Measurements from ENCODE around the gene ACBD5. TPM values are rescaled to one million over a fixed set of nuclear protein-coding genes. Genes with fewer than 3 reads are reported as not detected.
"Not testable (repeated sequence)": the region's sequence is repeated elsewhere in the genome, so short reads cannot be mapped to it uniquely, and the experiment has no call there.

Gene ACBD5
- 10 to 100 TPM; 21.7 to 23.2 TPM for total RNA-seq

GRCh38 chr10:27240212-27241009 lies at the start of gene ACBD5:
Gene ACBD5 (minus strand): TSS chr10:27240797. CDS start chr10:27240688, 109 bp downstream.
- no peaks in the 10 kb centered on the region for H3K27me3 Mint-ChIP-seq (ENCODE audit: low read depth)
- ATAC-seq (replicated peaks in 1 of 2) (peak; percentile 62 to 64), DNase-seq (peak; percentile 79 to 82)
- peaks cover 2 to 7% of the 10 kb centered on the region in 2 donors for H3K36me3 Mint-ChIP-seq (ENCODE audit: insufficient read depth in 2 of 2)
- H3K4me3 Mint-ChIP-seq = peak within 1 kb of the TSS; percentile 92 to 97
- peaks cover 49% of the 10 kb centered on the region for H3K4me1 Mint-ChIP-seq (ENCODE audit: low read depth)
- H3K9me3 Mint-ChIP-seq = no peaks in the 10 kb centered on the region
- peak within 1 kb of the TSS; percentile 97 for H3K27ac Mint-ChIP-seq

GRCh38 chr10:27285093-27285492 lies 44.5 kb upstream of the ACBD5 start:
- peak overlapping the region; percentile 51 for H3K27ac Mint-ChIP-seq
- peaks cover 10% of the 10 kb centered on the region for H3K4me1 Mint-ChIP-seq (ENCODE audit: low read depth)
- DNase-seq (peak; percentile 40 to 55), ATAC-seq (replicated peaks in 1 of 2) (peak; percentile 95 to 98)
- H3K36me3 Mint-ChIP-seq (ENCODE audit: insufficient read depth in 2 of 2) = no peaks in the 10 kb centered on the region
- no peaks in the 10 kb centered on the region for H3K27me3 Mint-ChIP-seq (ENCODE audit: low read depth)
- H3K9me3 Mint-ChIP-seq = no peaks in the 10 kb centered on the region
- H3K4me3 Mint-ChIP-seq = peak overlapping the region in 1 of 2 donors; percentile 64

- peaks cover 0 to 2% of the 10 kb centered on the region in 2 donors for H3K9me3 Mint-ChIP-seq
- peaks cover 3 to 4% of the 10 kb centered on the region in 2 donors for H3K36me3 Mint-ChIP-seq (ENCODE audit: insufficient read depth in 2 of 2)
- peaks cover 49% of the 10 kb centered on the region for H3K27me3 Mint-ChIP-seq (ENCODE audit: low read depth)
- DNase-seq = no peak
- ATAC-seq (replicated peaks in 1 of 2) = no peak
- H3K27ac Mint-ChIP-seq = no peak overlapping the region
- H3K4me1 Mint-ChIP-seq (ENCODE audit: low read depth) = no peaks in the 10 kb centered on the region
- H3K4me3 Mint-ChIP-seq = no peak overlapping the region
These were observed 36.0 kb upstream of the ACBD5 start for GRCh38 chr10:27276581-27276980.

GRCh38 chr10:27266025-27266424 lies 25.4 kb upstream of the ACBD5 start:
- not testable (repeated sequence) for H3K9me3 Mint-ChIP-seq; H3K4me1 Mint-ChIP-seq (ENCODE audit: low read depth); DNase-seq; H3K4me3 Mint-ChIP-seq; H3K27ac Mint-ChIP-seq; H3K36me3 Mint-ChIP-seq (ENCODE audit: insufficient read depth in 2 of 2); ATAC-seq (replicated peaks in 1 of 2)
- H3K27me3 Mint-ChIP-seq (ENCODE audit: low read depth) = peaks cover 24% of the 10 kb centered on the region

GRCh38 chr10:27262788-27263187 lies 22.2 kb upstream of the ACBD5 start:
- H3K27me3 Mint-ChIP-seq (ENCODE audit: low read depth) = peaks cover 34% of the 10 kb centered on the region
- not testable (repeated sequence) for H3K9me3 Mint-ChIP-seq; H3K36me3 Mint-ChIP-seq (ENCODE audit: insufficient read depth in 2 of 2); DNase-seq; H3K4me3 Mint-ChIP-seq; H3K27ac Mint-ChIP-seq; ATAC-seq (replicated peaks in 1 of 2)
- H3K4me1 Mint-ChIP-seq (ENCODE audit: low read depth) = peaks cover 16% of the 10 kb centered on the region

- Mint-ChIP-seq H3K27ac (peak overlapping the region; percentile 43), H3K36me3 (ENCODE audit: insufficient read depth in 2 of 2) (peaks cover 5 to 8% of the 10 kb centered on the region in 2 donors), H3K4me3 (peak overlapping the region; percentile 91), H3K4me1 (ENCODE audit: low read depth) (peaks cover 25% of the 10 kb centered on the region), H3K9me3 (no peaks in the 10 kb centered on the region), H3K27me3 (ENCODE audit: low read depth) (peaks cover 42% of the 10 kb centered on the region)
- peak; percentile 39 to 48 for DNase-seq
- ATAC-seq (replicated peaks in 1 of 2) = peak; percentile 70 to 76
These were observed 18.5 kb upstream of the ACBD5 start for GRCh38 chr10:27258838-27259812.

GRCh38 chr10:27258492-27258837 lies 17.9 kb upstream of the ACBD5 start:
- Mint-ChIP-seq H3K4me3 (peak overlapping the region; percentile 83 to 91), H3K36me3 (ENCODE audit: insufficient read depth in 2 of 2) (peaks cover 7 to 8% of the 10 kb centered on the region in 2 donors), H3K27ac (no peak overlapping the region), H3K9me3 (no peaks in the 10 kb centered on the region), H3K4me1 (ENCODE audit: low read depth) (peaks cover 30% of the 10 kb centered on the region), H3K27me3 (ENCODE audit: low read depth) (peaks cover 42% of the 10 kb centered on the region)
- DNase-seq (no peak), ATAC-seq (replicated peaks in 1 of 2) (no peak)

- H3K4me3 Mint-ChIP-seq = peak overlapping the region in 1 of 2 donors; percentile 83
- no peak overlapping the region for H3K27ac Mint-ChIP-seq
- peaks cover 34% of the 10 kb centered on the region for H3K27me3 Mint-ChIP-seq (ENCODE audit: low read depth)
- H3K9me3 Mint-ChIP-seq = no peaks in the 10 kb centered on the region
- H3K4me1 Mint-ChIP-seq (ENCODE audit: low read depth) = peaks cover 42% of the 10 kb centered on the region
- ATAC-seq (replicated peaks in 1 of 2) (no peak), DNase-seq (no peak)
- H3K36me3 Mint-ChIP-seq (ENCODE audit: insufficient read depth in 2 of 2) = peaks cover 7 to 8% of the 10 kb centered on the region in 2 donors
These were observed 15.9 kb upstream of the ACBD5 start for GRCh38 chr10:27256299-27257189.

GRCh38 chr10:27253576-27253975 lies 13.0 kb upstream of the ACBD5 start:
- Mint-ChIP-seq H3K4me3 (peak overlapping the region; percentile 85 to 86), H3K4me1 (ENCODE audit: low read depth) (peaks cover 33% of the 10 kb centered on the region), H3K27ac (peak overlapping the region; percentile 77), H3K36me3 (ENCODE audit: insufficient read depth in 2 of 2) (peaks cover 4 to 6% of the 10 kb centered on the region in 2 donors), H3K9me3 (no peaks in the 10 kb centered on the region), H3K27me3 (ENCODE audit: low read depth) (peaks cover 15% of the 10 kb centered on the region)
- DNase-seq = no peak
- no peak for ATAC-seq (replicated peaks in 1 of 2)

- Mint-ChIP-seq H3K27me3 (ENCODE audit: low read depth) (peaks cover 4% of the 10 kb centered on the region), H3K27ac (peak overlapping the region; percentile 7), H3K36me3 (ENCODE audit: insufficient read depth in 2 of 2) (peaks cover 2 to 3% of the 10 kb centered on the region in 2 donors), H3K4me3 (peak overlapping the region; percentile 85 to 86), H3K9me3 (no peaks in the 10 kb centered on the region), H3K4me1 (ENCODE audit: low read depth) (peaks cover 23% of the 10 kb centered on the region)
- ATAC-seq (replicated peaks in 1 of 2) (peak; percentile 94 to 98), DNase-seq (peak; percentile 86 to 92)
These were observed 11.8 kb upstream of the ACBD5 start for GRCh38 chr10:27252267-27253000.

- no peaks in the 10 kb centered on the region for H3K9me3 Mint-ChIP-seq
- no peak overlapping the region for H3K27ac Mint-ChIP-seq
- no peak for DNase-seq
- no peaks in the 10 kb centered on the region for H3K27me3 Mint-ChIP-seq (ENCODE audit: low read depth)
- ATAC-seq (replicated peaks in 1 of 2) = no peak
- no peak overlapping the region for H3K4me3 Mint-ChIP-seq
- peaks cover 16% of the 10 kb centered on the region for H3K4me1 Mint-ChIP-seq (ENCODE audit: low read depth)
- peaks cover 0 to 2% of the 10 kb centered on the region in 2 donors for H3K36me3 Mint-ChIP-seq (ENCODE audit: insufficient read depth in 2 of 2)
These were observed 11.0 kb upstream of the ACBD5 start for GRCh38 chr10:27251554-27251953.

- ATAC-seq (replicated peaks in 1 of 2) (no peak), DNase-seq (no peak)
- Mint-ChIP-seq H3K36me3 (ENCODE audit: insufficient read depth in 2 of 2) (no peaks in the 10 kb centered on the region), H3K9me3 (no peaks in the 10 kb centered on the region), H3K4me1 (ENCODE audit: low read depth) (peaks cover 27% of the 10 kb centered on the region), H3K27me3 (ENCODE audit: low read depth) (no peaks in the 10 kb centered on the region), H3K27ac (no peak overlapping the region), H3K4me3 (no peak overlapping the region)
These were observed 7.6 kb upstream of the ACBD5 start for GRCh38 chr10:27248215-27248614.

Data from activated T-cell treated with anti-CD3 and anti-CD28 coated beads, Interleukin-2, amount 50 U/mL, for 72 hours (primary cell).